WTC11 (cell line): ENCODE data around the gene DYNLL1. TPM values are rescaled to one million over a fixed set of nuclear protein-coding genes. Genes with fewer than 3 reads are reported as not detected.
A peak's percentile ranks its signal among the peaks of the same experiment; 100 is the strongest.
"Not testable (repeated sequence)": the region's sequence is repeated elsewhere in the genome, so short reads cannot be mapped to it uniquely, and the experiment has no call there.

ENCODE experiments used
- ATAC-seq: fragments of 200-7000 bp; cut with Tn5 transposase; 2 replicates; pipeline ENCODE4 v1.10.0; 2021; ENCODE audit warnings: mild to moderate bottlenecking, moderate library complexity
- CTCF ChIA-PET: fragments of 300-600 bp; sonication (Branson Sonifier 250); formaldehyde crosslinking; loops from one replicate; lab custom pipeline; 2021; ENCODE audit warnings: antibody characterized with exemption; lab: Charles Lee
- POLR2A ChIA-PET: fragments of 350-600 bp; sonication (Branson Sonifier 250); formaldehyde crosslinking; loops from one replicate; lab custom pipeline; 2021; ENCODE audit warnings: antibody characterized with exemption; lab: Charles Lee
- DNase-seq: peaks from one replicate; pipeline ENCODE4 v3.0.0; 2021; ENCODE audit warnings: low spot score
- H3K27ac Mint-ChIP-seq: 2 replicates; pipeline ENCODE4 v1.8.0; 2021; ENCODE audit warnings: mixed read lengths
- H3K27me3 Mint-ChIP-seq: 2 replicates; pipeline ENCODE4 v1.8.0; 2021; ENCODE audit warnings: low read depth, mild to moderate bottlenecking, moderate library complexity, mixed read lengths
- H3K36me3 Mint-ChIP-seq: 2 replicates; pipeline ENCODE4 v1.8.0; 2021; ENCODE audit warnings: mixed read lengths
- H3K4me1 Mint-ChIP-seq: 2 replicates; pipeline ENCODE4 v1.8.0; 2022; ENCODE audit warnings: mixed read lengths
- H3K4me3 Mint-ChIP-seq: 2 replicates; pipeline ENCODE4 v1.8.0; 2021; ENCODE audit warnings: mild to moderate bottlenecking, moderate library complexity, mixed read lengths
- H3K9me3 Mint-ChIP-seq: 2 replicates; pipeline ENCODE4 v1.8.0; 2021; ENCODE audit warnings: mixed read lengths
- CDX4 ChIP-seq: fragments of 250-450 bp; sonication (Bioruptor Pico); IDR thresholded peaks from 2 replicates; pipeline ENCODE4 v1.9.0; 2021; ENCODE audit warnings: moderate library complexity, mild to moderate bottlenecking, inconsistent platforms, borderline replicate concordance
- E2F1 ChIP-seq: sonication (generic); formaldehyde crosslinking; IDR thresholded peaks from 2 replicates; pipeline ENCODE4 v1.8.0; 2022; ENCODE audit warnings: mild to moderate bottlenecking, missing genetic modification reagents
- FOXP4 ChIP-seq: sonication (generic); formaldehyde crosslinking; IDR thresholded peaks from 2 replicates; pipeline ENCODE4 v1.8.0; 2022; ENCODE audit warnings: mild to moderate bottlenecking, missing genetic modification reagents
- GRHL2 ChIP-seq: fragments of 250-450 bp; sonication (Bioruptor Pico); IDR thresholded peaks from 2 replicates; pipeline ENCODE4 v1.8.0; 2022; ENCODE audit warnings: mild to moderate bottlenecking, moderate library complexity; ENCODE audit not compliant: insufficient replicate concordance, severe bottlenecking
- RORB ChIP-seq: fragments of 250-450 bp; sonication (Bioruptor Pico); IDR thresholded peaks from 2 replicates; pipeline ENCODE4 v1.9.0; 2021; ENCODE audit warnings: mild to moderate bottlenecking
- SP1 ChIP-seq: sonication (generic); formaldehyde crosslinking; conservative IDR thresholded peaks from 2 replicates; pipeline ENCODE4 v1.8.1; 2022; ENCODE audit warnings: missing genetic modification reagents
- ZBTB21 ChIP-seq: sonication (generic); formaldehyde crosslinking; IDR thresholded peaks from 2 replicates; pipeline ENCODE4 v1.8.1; 2023; ENCODE audit warnings: mild to moderate bottlenecking, missing genetic modification reagents, borderline replicate concordance
- ZNF121 ChIP-seq: sonication (generic); formaldehyde crosslinking; IDR thresholded peaks from 2 replicates; pipeline ENCODE4 v1.8.0; 2023; ENCODE audit warnings: missing genetic modification reagents
- ZNF138 ChIP-seq: sonication (generic); formaldehyde crosslinking; conservative IDR thresholded peaks from 2 replicates; pipeline ENCODE4 v1.8.1; 2022; ENCODE audit warnings: mild to moderate bottlenecking, moderate library complexity, missing genetic modification reagents
- ZNF416 ChIP-seq: fragments of 250-450 bp; sonication (Bioruptor Pico); IDR thresholded peaks from 2 replicates; pipeline ENCODE4 v1.9.0; 2021; ENCODE audit warnings: mild to moderate bottlenecking, inconsistent platforms
- ZNF423 ChIP-seq: fragments of 250-450 bp; sonication (Bioruptor Pico); IDR thresholded peaks from 2 replicates; pipeline ENCODE4 v2.1.2; 2022; ENCODE audit warnings: mild to moderate bottlenecking, moderate library complexity
- total RNA-seq: library from RNA; stranded (reverse); gene quantifications from 3 replicates; pipeline ENCODE4 v1.2.3, GENCODE V29; 2021
- TF ChIP-seq, protein P1 (sequence below): sonication (generic); formaldehyde crosslinking; IDR thresholded peaks from 2 replicates; pipeline ENCODE4 v1.8.1; 2023; ENCODE audit warnings: mild to moderate bottlenecking, missing genetic modification reagents, moderate library complexity
- TF ChIP-seq, protein P2 (sequence below): sonication (generic); formaldehyde crosslinking; IDR thresholded peaks from 2 replicates; pipeline ENCODE4 v1.8.1; 2023; ENCODE audit warnings: mild to moderate bottlenecking, missing genetic modification reagents, moderate library complexity
- TF ChIP-seq, protein P3 (sequence below): sonication (generic); formaldehyde crosslinking; IDR thresholded peaks from 2 replicates; pipeline ENCODE4 v1.8.0; 2022; ENCODE audit warnings: mild to moderate bottlenecking, missing genetic modification reagents
- TF ChIP-seq, protein P4 (sequence below): sonication (generic); formaldehyde crosslinking; conservative IDR thresholded peaks from 2 replicates; pipeline ENCODE4 v1.8.1; 2022; ENCODE audit warnings: mild to moderate bottlenecking, missing genetic modification reagents
- TF ChIP-seq, protein P5 (sequence below): sonication (generic); formaldehyde crosslinking; IDR thresholded peaks from 2 replicates; pipeline ENCODE4 v1.8.0; 2023; ENCODE audit warnings: mild to moderate bottlenecking, missing genetic modification reagents

The DYNLL1 gene
- total RNA-seq, 1 experiment from 2014 or later, result 327 TPM

- TF ChIP-seq E2F1 (CRISPR knock-in tag) (no peak), SP1 (peak; percentile 96), ZNF138 (CRISPR knock-in tag) (no peak), ZNF423 (CRISPR knock-in tag) (no peak), FOXP4 (CRISPR knock-in tag) (0 out of 2 replicates have a peak, but pooled peaks have one; percentile 90), RORB (no peak), ZNF416 (no peak), GRHL2 (CRISPR knock-in tag) (no peak), ZNF121 (no peak), CDX4 (CRISPR knock-in tag) (no peak), ZBTB21 (CRISPR knock-in tag) (no peak)
- TF ChIP-seq, protein P1, sequence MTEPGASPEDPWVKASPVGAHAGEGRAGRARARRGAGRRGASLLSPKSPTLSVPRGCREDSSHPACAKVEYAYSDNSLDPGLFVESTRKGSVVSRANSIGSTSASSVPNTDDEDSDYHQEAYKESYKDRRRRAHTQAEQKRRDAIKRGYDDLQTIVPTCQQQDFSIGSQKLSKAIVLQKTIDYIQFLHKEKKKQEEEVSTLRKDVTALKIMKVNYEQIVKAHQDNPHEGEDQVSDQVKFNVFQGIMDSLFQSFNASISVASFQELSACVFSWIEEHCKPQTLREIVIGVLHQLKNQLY (CRISPR knock-in tag), result no peak
- TF ChIP-seq, protein P2, sequence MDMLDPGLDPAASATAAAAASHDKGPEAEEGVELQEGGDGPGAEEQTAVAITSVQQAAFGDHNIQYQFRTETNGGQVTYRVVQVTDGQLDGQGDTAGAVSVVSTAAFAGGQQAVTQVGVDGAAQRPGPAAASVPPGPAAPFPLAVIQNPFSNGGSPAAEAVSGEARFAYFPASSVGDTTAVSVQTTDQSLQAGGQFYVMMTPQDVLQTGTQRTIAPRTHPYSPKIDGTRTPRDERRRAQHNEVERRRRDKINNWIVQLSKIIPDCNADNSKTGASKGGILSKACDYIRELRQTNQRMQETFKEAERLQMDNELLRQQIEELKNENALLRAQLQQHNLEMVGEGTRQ (CRISPR knock-in tag), result no peak
- TF ChIP-seq, protein P3, sequence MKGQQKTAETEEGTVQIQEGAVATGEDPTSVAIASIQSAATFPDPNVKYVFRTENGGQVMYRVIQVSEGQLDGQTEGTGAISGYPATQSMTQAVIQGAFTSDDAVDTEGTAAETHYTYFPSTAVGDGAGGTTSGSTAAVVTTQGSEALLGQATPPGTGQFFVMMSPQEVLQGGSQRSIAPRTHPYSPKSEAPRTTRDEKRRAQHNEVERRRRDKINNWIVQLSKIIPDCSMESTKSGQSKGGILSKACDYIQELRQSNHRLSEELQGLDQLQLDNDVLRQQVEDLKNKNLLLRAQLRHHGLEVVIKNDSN, result peak; percentile 57; the same call in 1 of the 2 replicates
- TF ChIP-seq, protein P4, sequence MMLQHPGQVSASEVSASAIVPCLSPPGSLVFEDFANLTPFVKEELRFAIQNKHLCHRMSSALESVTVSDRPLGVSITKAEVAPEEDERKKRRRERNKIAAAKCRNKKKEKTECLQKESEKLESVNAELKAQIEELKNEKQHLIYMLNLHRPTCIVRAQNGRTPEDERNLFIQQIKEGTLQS (CRISPR knock-in tag), result no peak
- TF ChIP-seq, protein P5, sequence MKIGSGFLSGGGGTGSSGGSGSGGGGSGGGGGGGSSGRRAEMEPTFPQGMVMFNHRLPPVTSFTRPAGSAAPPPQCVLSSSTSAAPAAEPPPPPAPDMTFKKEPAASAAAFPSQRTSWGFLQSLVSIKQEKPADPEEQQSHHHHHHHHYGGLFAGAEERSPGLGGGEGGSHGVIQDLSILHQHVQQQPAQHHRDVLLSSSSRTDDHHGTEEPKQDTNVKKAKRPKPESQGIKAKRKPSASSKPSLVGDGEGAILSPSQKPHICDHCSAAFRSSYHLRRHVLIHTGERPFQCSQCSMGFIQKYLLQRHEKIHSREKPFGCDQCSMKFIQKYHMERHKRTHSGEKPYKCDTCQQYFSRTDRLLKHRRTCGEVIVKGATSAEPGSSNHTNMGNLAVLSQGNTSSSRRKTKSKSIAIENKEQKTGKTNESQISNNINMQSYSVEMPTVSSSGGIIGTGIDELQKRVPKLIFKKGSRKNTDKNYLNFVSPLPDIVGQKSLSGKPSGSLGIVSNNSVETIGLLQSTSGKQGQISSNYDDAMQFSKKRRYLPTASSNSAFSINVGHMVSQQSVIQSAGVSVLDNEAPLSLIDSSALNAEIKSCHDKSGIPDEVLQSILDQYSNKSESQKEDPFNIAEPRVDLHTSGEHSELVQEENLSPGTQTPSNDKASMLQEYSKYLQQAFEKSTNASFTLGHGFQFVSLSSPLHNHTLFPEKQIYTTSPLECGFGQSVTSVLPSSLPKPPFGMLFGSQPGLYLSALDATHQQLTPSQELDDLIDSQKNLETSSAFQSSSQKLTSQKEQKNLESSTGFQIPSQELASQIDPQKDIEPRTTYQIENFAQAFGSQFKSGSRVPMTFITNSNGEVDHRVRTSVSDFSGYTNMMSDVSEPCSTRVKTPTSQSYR (CRISPR knock-in tag), result no peak
Observed at GRCh38 chr12:120495731-120496412, at the start of gene DYNLL1 (continued).

GRCh38 chr12:120446844-120447178 lies 49.1 kb upstream of the DYNLL1 start:
- H3K4me3 Mint-ChIP-seq, result peak overlapping the region; percentile 99
- ChIA-PET POLR2A (interaction anchor here (0.6 kb wide), 1 partner anchor 58 kb away, joined by 4 read pairs; no protein-coding TSS in a partner anchor), CTCF (interaction anchor here (0.7 to 1.3 kb wide), 5 partner anchors 10 to 90 kb away, joined by 3 to 9 read pairs (median 4); no protein-coding TSS in a partner anchor)
- ATAC-seq, H3K9me3 Mint-ChIP-seq, H3K27me3 Mint-ChIP-seq, DNase-seq: not testable (repeated sequence)
- peak overlapping the region; percentile 99 for H3K27ac Mint-ChIP-seq
- H3K36me3 Mint-ChIP-seq, result peaks cover 46% of the 10 kb centered on the region
- H3K4me1 Mint-ChIP-seq, result peaks cover 18% of the 10 kb centered on the region
